Measurements from ENCODE around the gene PDE9A.

The PDE9A gene

GRCh38 chr21:42735061-42735460 is 81.6 kb downstream of the PDE9A start:
- no peak for DNase-seq (ENCODE audit: low read depth, low spot score)

DNA sequence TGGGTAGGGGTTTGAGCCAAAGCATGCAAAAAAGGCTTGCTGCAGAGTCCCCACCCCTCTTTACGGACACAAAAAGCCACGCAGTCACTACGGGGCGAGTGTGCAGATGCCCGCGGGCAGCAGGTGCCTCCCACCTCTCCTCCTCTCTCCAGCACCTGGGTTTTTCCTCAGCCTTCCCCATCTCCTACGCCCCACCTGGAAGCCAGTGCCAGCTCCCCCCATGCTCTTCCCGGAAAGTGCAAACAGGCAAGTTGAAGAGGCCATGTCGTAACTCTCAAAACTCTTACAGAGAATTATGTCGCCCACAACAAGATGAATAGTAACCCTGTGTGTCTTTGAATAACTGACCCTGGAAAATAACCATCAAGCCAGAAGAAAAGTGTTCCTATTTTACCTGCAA is 82.5 kb downstream of the PDE9A start:
- no peak for DNase-seq (ENCODE audit: low read depth, low spot score)

DNA sequence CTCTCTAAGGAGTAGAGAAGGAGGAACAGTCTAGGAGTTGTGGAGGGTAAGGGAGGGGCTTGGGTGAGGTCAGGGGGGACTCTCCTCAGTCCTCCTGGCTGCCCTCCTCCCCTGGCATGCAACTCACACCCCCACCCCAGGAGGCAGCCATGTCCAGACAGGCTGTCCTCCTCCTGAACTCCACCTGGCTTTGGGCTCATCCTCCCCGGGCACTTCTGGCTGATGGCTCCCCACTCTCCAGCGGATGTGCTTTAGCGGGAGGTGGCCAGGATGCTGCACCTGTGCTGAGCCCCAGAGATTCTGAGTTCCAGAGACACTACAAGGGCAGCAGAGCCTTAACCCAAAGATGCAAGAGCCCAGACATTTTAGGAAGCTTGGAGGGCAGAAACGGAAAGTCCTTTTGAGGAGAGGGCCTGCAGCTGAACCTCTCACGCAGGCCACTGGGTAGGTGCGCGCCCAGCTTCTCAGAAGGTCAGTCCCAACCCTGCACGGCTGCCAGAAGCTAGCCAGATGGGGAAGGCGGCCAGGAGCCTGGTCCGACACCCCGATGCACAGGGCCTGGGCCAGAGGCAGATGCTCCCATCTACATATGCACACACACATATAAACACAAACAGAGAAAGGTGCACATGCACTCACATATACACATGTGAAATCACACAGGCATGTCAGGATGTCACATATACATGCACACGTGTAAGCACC is 83.4 kb downstream of the PDE9A start:
- no peak for DNase-seq (ENCODE audit: low read depth, low spot score)

DNA sequence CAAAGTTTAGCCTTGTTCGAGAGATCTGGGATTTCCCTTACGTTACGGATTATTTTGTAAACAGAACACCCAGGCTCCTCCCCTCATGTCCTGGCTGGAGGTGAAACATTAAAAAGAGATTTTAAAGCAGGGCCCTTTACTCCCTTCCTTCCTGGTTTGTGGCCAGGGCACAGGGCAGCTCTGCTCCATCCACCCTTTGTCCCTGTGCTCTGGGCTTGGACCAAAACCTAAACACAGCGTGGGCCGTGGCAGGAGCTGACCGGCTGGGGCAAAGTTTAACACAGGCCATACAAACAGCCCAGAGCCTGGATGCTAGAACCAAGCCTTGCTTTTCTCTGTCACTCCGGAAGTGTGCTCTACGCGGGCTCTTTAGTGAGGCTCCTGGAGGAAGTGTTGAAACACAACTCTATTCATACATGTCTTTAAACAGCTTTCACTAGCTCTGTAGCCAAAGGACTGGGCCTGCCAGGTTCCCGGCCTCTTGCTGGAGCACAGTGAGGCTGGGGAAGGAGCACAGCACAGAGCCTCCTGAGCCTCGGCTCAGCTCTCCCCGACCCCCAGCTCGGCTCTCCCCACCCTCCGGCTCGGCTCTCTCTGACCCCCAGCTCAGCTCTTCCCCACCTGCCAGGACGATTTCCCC is 84.7 kb downstream of the PDE9A start:
- DNase-seq (ENCODE audit: low read depth, low spot score) = no peak

DNA sequence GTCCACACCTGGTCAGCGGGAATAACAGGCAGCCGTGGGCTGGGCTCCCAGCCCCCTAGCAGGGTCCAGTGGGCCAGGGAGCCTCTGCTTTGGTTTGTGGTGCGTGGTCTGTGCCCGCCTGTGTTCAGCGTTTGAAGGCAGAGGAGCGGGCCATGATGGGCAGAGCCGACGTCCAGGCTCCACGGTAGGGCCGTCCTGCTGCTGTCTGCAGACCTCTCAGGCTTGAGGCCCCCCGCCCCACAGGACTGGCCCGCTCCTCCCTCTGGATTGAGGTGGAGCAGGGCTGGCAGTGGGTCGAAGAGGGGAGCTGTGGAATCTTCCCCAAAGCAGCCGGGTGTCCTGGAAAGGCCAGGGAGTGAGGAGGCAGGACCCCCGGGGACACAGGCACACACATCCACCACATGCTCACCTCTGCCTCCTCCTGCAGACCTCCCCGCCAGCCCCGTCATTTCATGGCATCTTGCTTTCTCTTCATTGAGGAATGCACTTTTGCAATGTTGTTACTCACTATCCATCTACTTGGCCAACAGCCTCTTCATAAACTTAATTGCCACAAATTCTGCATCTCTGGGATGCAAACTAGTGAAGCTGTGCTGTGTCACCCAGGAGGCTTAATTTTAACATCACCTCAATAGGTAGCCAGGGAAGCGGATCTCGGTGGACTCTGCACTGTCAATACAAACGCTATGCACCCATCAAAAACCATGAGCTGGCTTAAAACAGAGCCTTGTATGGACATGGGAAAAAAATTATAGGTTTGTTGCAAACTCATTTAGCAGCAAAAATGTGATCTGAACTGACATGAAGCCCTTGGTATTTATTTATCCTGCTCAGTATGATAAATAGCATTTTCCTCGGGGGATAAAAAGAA is 85.9 kb downstream of the PDE9A start:
- no peak for DNase-seq (ENCODE audit: low read depth, low spot score)

DNA sequence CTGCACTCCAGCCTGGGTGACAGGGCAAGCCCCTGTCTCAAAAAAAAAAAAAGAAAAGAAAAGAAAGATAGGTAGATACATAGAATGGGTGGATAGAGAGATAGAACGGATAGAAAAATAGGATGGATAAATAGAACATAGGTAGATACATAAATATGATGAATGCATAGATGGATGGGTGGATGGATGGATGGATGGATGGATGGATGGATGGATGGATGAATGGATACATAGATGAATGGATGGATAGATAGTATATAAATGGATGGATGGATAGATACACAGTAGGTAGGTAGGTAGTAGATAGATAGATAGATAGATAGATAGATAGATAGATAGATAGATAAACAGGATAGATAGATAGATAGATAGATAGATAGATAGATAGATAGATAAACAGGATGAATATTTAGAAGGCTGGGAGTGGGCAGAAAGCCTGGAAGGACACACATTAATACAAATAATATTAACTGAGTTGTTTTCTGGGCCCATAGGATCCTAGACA is 87.0 kb downstream of the PDE9A start:
- DNase-seq (ENCODE audit: low read depth, low spot score) = no peak

DNA sequence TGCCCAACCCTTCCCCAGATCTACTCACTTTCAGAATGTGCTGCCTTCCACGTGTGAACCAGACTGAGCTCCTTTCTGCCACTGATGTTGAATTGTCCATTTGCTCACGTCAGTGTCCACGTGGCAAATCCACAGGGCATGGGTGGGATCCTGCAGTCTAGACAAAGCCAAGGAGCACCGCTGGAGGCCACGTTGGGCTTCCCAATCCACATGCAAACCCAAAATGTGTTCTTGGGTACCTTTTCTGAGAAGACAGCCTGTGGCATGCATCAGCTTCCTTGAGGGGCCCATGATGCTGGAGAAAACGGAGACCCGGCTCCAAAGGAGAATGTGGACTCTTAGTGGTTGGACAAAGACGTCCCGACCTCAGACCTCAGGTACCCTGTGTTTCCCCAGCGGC is 87.6 kb downstream of the PDE9A start:
- no peak for DNase-seq (ENCODE audit: low read depth, low spot score)

DNA sequence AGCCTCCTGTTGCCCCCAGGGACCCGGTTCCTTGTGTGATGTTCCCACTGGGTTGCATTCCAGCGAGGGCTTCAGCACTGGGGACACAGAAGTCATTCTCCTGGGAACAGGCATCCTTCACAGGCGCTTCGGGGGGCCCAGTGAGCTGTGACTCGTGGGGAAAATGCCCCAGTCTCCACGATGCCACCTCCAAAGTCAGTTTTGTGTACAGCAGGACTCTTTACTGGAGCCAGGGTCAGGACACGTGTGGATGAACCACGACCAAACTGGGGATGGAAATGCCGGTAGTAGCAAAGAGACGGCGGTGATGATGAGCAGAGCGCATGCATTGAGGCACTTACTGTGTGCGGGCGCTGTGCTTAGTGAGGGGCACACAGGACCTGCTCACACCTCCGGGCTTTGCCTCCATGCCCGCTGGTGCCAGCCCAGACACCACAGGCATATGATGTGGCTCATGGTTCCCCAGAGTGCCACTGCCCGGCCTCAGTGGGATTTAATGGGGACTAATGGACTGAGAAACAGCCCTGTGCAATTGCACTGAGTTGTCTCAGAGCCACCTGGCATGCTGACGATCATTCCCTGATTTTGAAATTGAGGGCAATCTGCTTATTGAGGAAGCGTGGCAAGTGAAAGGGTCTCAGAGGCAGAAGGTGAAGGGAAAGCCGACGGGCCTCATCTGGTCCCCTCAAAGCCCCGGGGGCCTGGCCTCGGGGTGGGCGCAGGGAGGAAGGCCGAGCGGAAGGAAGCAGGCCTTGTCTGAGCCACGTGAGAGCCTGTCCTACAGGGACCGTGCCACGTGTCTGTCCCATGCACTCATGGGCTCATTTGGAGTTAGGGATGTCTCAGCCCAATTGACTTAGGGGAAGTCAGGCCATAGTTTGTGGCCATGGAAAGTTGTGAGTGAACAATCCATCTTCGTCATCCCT is 91.4 kb downstream of the PDE9A start:
- no peak for DNase-seq (ENCODE audit: low read depth, low spot score)

- DNase-seq (ENCODE audit: low read depth, low spot score) = no peak
Measured at GRCh38 chr21:42745511-42746239, 92.3 kb downstream of the PDE9A start.

DNA sequence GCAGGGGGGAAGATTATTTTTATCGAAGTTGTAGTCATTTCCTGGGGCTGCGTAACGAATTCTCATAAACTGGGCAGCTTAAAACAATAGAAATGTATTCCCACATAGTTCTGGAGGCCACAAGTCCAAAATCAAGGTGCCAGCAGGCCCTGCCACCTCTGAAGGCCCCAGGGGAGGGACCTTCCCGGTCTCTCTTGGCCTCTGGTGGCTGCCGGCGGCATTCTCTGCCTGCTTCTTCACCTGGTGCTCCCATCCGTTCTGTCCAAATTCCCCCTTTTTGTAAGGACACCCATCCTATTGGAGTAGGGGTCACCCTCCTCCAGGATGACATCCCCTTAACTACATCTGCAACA is 92.8 kb downstream of the PDE9A start:
- DNase-seq (ENCODE audit: low read depth, low spot score) = no peak

GRCh38 chr21:42746593-42747275 is 93.3 kb downstream of the PDE9A start:
- no peak for DNase-seq (ENCODE audit: low read depth, low spot score)

DNA sequence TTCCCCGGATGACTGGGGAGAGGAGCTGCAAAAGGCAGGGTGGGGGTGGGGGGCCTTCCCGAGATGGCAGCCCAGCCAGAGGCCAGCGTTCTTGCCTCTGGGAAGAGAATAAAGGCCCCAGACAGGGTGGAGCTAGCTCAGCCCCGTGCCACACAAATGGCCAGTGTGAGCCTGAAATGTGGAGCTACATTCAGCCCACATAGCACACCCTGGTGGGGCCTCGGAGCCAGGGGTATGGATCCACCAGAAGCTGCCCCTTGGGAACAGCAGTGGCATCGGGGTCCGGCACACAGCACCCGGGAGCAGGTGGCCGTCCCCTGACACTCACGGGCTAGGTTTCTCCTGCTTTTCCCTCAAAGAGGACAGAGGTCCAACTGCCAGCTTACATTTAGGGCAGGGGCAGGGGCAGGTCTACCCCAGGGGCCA is 93.9 kb downstream of the PDE9A start:
- DNase-seq (ENCODE audit: low read depth, low spot score) = no peak

DNA sequence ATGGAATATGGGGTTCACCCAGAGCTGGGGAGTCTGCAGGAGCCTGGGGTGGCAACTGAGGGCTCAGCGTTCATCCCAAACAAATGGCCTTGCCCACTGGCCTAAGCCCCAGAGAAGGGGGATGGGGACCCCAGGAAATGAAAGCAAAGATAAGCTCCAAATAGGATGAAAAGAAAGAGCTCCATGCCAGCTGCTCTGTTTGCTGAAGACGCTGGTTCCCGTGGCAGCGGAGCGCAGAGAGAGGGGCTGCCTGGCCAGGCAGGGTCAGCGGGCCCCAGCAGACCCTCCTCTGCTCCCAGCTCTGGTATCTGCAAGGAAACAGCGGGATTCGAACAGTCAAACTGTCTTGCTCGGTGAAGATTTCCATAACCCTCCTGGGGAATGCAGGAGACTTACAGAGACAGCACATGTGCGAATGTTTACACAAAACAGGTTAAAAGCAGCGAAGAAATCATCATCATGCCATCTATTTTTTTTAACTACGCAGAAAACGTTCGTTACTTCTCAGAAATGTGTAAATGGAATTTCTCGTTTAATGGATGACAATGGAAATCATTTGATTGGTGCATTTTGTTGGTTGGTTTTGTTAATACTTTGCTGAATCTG is 94.4 kb downstream of the PDE9A start:
- no peak for DNase-seq (ENCODE audit: low read depth, low spot score)

GRCh38 chr21:42748620-42749176 is 95.3 kb downstream of the PDE9A start:
- no peak for DNase-seq (ENCODE audit: low read depth, low spot score)

DNA sequence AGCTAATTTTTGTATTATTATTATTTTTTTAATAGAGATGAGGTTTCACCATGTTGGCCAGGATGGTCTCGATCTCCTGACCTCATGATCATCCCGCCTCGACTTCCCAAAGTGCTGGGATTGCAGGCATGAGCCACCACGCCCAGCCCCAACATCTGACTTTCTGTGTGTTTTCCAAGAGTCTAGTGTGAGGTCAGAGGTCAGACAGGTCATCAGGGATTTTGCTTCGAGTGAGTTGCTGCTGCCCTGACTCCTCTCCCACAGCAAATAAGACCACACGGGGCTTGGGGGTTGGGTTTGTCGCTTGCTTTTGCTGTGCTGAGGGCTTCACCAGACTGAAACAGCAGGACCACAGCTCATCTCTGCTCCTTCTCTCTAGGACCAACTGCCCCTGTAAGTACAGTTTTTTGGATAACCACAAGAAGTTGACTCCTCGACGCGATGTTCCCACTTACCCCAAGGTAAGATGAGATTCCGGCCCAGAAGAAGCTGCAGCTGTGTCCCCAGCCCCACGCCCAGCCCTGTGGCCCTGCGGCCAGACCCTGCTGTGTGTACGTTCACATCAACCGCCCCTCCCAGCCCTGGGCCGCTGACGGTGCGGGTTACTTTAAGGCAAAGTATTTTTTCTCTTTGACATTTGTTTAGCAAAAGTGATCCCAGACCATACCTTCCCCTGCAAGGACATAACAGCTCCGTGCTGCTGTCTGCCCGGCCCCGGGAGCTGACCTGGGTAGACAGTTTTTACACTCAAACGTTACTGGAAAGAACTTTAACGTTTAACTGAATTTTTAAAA is 97.5 kb downstream of the PDE9A start:
- no peak for DNase-seq (ENCODE audit: low read depth, low spot score)

DNA sequence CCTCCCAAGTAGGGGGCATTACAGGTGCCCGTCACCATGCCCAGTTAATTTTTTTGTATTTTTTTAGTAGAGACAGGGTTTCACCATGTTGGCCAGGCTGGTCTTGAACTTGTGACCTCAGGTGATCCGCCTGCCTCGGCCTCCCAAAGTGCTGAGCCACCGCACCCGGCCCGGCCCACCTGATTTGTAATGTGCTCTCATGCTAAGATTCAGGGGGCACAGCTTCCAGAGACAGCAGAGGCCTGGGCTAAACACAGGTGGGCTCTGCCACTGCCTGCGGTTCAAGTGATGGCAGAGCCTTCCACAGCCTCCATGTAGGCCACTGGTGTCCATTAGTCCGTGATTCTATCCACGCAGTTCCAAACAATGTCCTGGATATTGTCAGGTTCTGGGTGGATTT is 98.4 kb downstream of the PDE9A start:
- DNase-seq (ENCODE audit: low read depth, low spot score) = no peak

DNA sequence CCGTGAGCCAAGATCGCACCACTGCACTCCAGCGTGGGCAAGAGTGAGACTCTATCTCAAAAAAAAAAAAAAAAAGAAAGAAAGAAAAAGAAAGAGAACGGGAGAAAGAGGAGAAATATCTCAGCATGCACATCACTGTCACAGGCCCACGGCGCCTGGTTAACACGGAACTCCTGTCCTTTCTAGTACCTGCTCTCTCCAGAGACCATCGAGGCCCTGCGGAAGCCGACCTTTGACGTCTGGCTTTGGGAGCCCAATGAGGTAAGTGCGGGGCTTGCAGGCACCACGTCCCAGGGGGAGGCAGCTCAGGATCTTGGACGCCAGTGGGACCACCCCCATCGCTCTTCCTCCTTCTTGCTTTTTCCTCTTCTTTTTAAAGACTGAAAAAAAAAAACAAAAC is 100.4 kb downstream of the PDE9A start:
- no peak for DNase-seq (ENCODE audit: low read depth, low spot score)

GRCh38 chr21:42754270-42754933 is 101.0 kb downstream of the PDE9A start:
- no peak for DNase-seq (ENCODE audit: low read depth, low spot score)

Data from iPS DF 19.7 (cell line).